ENCODE results near the gene ZNF839. TPM values are rescaled to one million over a fixed set of nuclear protein-coding genes. Genes with fewer than 3 reads are reported as not detected.

ZNF839 gene
- polyA plus RNA-seq, 3 donors = 0.47 to 17.0 (median 1.7) TPM

GRCh38 chr14:102316338-102316742, 3.2 kb upstream of the ZNF839 start:
- TF ChIP-seq CTCF (IDR thresholded peaks at IDR 0.05) = no peak
- no peaks in the 10 kb centered on the region for H3K27me3 ChIP-seq (ENCODE audit: control insufficient read depth in 2 of 2, insufficient read depth in 2 of 2, low read length in 2 of 2)
- Mint-ChIP-seq H3K9me3 (no peaks in the 10 kb centered on the region), H3K27me3 (ENCODE audit: low read depth in 3 of 3) (peaks cover 3 to 11% (median 4%) of the 10 kb centered on the region in 3 donors), H3K4me3 (peak overlapping the region; percentile 88 to 95), H3K27ac (peak overlapping the region; percentile 69 to 92 (median 82)), H3K4me1 (peaks cover 51% of the 10 kb centered on the region), H3K36me3 (no peaks in the 10 kb centered on the region)
- peaks cover 52 to 59% of the 10 kb centered on the region in 2 donors for H3K4me1 ChIP-seq (ENCODE audit: control insufficient read depth in 1 of 2, insufficient read depth in 2 of 2, low read length in 2 of 2)
- H4K20me1 ChIP-seq (ENCODE audit: insufficient read depth, low read length) = no peaks in the 10 kb centered on the region
- H3K36me3 ChIP-seq (replicated peaks in 1 of 2; ENCODE audit: control insufficient read depth in 1 of 2, insufficient read depth in 2 of 2, low read length in 2 of 2) = no peaks in the 10 kb centered on the region
- peak overlapping the region; percentile 72 to 82 (median 77) for H3K4me3 ChIP-seq (replicated peaks in 1 of 3; ENCODE audit: low read depth in 2 of 3, low read length in 3 of 3)
- H3K9me3 ChIP-seq (replicated peaks in 1 of 2; ENCODE audit: control insufficient read depth in 1 of 2, insufficient read depth in 1 of 2, low read length in 2 of 2) = no peaks in the 10 kb centered on the region
- H3K4me2 ChIP-seq (replicated peaks; ENCODE audit: extremely low read depth, low read length, poor library complexity, severe bottlenecking) = peak overlapping the region; percentile 92
- H2AFZ ChIP-seq (ENCODE audit: insufficient read depth, low read depth, low read length, poor library complexity, severe bottlenecking) = peak overlapping the region; percentile 92
- intact Hi-C loops (cut with micrococcal nuclease) = loop anchor here (2.0 to 10.0 kb wide), 6 partner anchors 46 to 352 kb away; partner anchors contain the start of genes CINP (in 1 of the 2), DYNC1H1 (in 1 of the 2), HSP90AA1 (in 1 of the 2) and TECPR2 (in 1 of the 2)
- peak overlapping the region; percentile 51 to 66 for H3K27ac ChIP-seq (ENCODE audit: low read depth in 1 of 2, low read length in 2 of 2)
- peak in 2 of 3 donors; percentile 18 to 46 for DNase-seq
- no peaks in the 10 kb centered on the region for H3K79me2 ChIP-seq (ENCODE audit: insufficient read depth, low read length)
- 0% methylated on average over 8 of the region's 10 CpGs for WGBS (ENCODE audit: insufficient coverage)
- peak overlapping the region; percentile 34 for H3K9ac ChIP-seq (ENCODE audit: insufficient read depth, low read length, poor library complexity, severe bottlenecking)

GRCh38 chr14:102316743-102317563, 2.6 kb upstream of the ZNF839 start:
- under 1% methylated on average over 53 of the region's 54 CpGs for WGBS (ENCODE audit: insufficient coverage)
- TF ChIP-seq CTCF (IDR thresholded peaks at IDR 0.05) = peak; percentile 93
- Histone ChIP-seq H2AFZ (ENCODE audit: insufficient read depth, low read depth, low read length, poor library complexity, severe bottlenecking) (peak overlapping the region; percentile 92), H3K9me3 (replicated peaks in 1 of 2; ENCODE audit: control insufficient read depth in 1 of 2, insufficient read depth in 1 of 2, low read length in 2 of 2) (no peaks in the 10 kb centered on the region), H3K79me2 (ENCODE audit: insufficient read depth, low read length) (no peaks in the 10 kb centered on the region), H3K27ac (ENCODE audit: low read depth in 1 of 2, low read length in 2 of 2) (peak overlapping the region; percentile 51 to 74), H3K4me3 (replicated peaks in 1 of 3; ENCODE audit: low read depth in 2 of 3, low read length in 3 of 3) (peak overlapping the region; percentile 72 to 82 (median 77)), H3K9ac (ENCODE audit: insufficient read depth, low read length, poor library complexity, severe bottlenecking) (peak overlapping the region; percentile 50), H4K20me1 (ENCODE audit: insufficient read depth, low read length) (no peaks in the 10 kb centered on the region), H3K4me1 (ENCODE audit: control insufficient read depth in 1 of 2, insufficient read depth in 2 of 2, low read length in 2 of 2) (peaks cover 52 to 59% of the 10 kb centered on the region in 2 donors), H3K4me2 (replicated peaks; ENCODE audit: extremely low read depth, low read length, poor library complexity, severe bottlenecking) (peak overlapping the region; percentile 92), H3K27me3 (ENCODE audit: control insufficient read depth in 2 of 2, insufficient read depth in 2 of 2, low read length in 2 of 2) (no peaks in the 10 kb centered on the region), H3K36me3 (replicated peaks in 1 of 2; ENCODE audit: control insufficient read depth in 1 of 2, insufficient read depth in 2 of 2, low read length in 2 of 2) (no peaks in the 10 kb centered on the region)
- peaks cover 51% of the 10 kb centered on the region for H3K4me1 Mint-ChIP-seq
- peak overlapping the region; percentile 88 to 95 for H3K4me3 Mint-ChIP-seq
- H3K36me3 Mint-ChIP-seq = no peaks in the 10 kb centered on the region
- intact Hi-C loops (cut with micrococcal nuclease) = loop anchor here (2.0 to 10.0 kb wide), 6 partner anchors 45 to 352 kb away; partner anchors contain the start of genes CINP (in 1 of the 2), DYNC1H1 (in 1 of the 2), HSP90AA1 (in 1 of the 2) and TECPR2 (in 1 of the 2)
- H3K9me3 Mint-ChIP-seq = no peaks in the 10 kb centered on the region
- DNase-seq = peak; percentile 88 to 93 (median 90)
- peaks cover 3 to 7% (median 4%) of the 10 kb centered on the region in 3 donors for H3K27me3 Mint-ChIP-seq (ENCODE audit: low read depth in 3 of 3)
- peak overlapping the region; percentile 73 to 92 (median 89) for H3K27ac Mint-ChIP-seq

Measured in CD14-positive monocyte (primary cell).